T-helper 2 cell (primary cell): ENCODE measurements around the gene ELFN2.

Experiments used
- DNase-seq, 5 experiments: peaks; one replicate each; pipeline versions ENCODE4 v3.0.0 to v3.0.0-alpha.2; 2012 to 2022

ELFN2 gene

GRCh38 chr22:37381489-37381888 lies 45.8 kb downstream of the ELFN2 start:
- no peak for DNase-seq

GRCh38 chr22:37379722-37380121 lies 47.6 kb downstream of the ELFN2 start:
- no peak for DNase-seq

DNA sequence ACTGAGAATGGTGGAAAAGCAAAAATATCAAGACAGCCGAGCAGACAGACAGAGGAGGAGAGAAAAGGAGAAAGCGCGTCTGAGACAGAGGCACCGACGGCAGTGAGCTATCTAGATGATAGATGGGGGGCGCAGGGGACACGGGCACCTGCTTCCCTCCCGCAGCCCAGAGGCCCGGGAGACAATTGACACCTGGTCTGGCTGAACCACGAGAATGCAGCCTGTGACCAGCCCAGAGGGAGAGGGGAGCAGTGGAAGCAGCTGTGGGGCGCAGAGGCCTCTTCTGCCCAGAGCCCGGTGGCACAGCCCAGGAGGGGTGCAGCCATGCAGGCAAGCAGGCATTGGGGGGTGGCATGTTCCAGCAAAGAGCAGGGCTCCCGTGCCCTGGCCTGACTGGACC lies 48.2 kb downstream of the ELFN2 start:
- DNase-seq: no peak

DNA sequence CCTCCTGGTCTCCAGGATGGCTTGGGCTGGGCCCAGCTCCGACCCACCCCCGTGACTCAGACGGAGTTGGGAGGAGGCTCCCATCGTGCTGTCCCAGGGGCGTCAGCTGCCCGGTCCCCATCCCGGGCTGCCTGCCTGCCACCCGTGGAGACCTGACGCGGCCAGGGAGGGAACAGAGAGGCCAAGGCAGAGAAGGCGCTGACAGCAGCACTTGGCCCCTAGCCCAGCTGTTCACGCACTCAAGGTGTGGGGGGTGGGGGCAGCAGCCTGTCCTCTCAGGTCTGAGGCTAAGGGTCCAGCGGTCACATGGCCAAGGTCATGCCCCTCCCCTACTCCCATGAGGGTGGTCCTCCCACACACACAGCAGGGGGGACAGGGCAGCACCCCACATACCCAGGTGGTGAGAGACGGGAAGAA lies 48.6 kb downstream of the ELFN2 start:
- DNase-seq: no peak

DNA sequence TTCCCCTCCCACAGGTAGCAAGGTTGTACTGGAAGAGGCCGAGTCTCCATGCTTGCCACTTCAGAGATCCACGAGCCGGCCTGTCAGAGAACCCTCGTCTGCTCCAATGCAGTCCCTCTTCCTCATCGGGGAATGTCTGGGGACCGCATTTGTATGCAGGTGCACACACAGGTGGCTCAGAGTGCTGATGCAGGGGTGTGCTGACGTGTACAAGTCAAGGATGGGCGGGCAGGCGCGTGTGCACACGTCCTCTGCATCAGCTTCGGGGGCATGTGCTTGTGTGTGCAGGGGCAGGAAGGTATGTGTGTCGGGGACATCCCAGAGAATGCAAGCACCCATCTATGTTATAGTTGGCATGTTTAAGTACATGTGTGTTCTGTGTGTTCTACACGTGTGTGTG lies 49.4 kb downstream of the ELFN2 start:
- DNase-seq: no peak

DNA sequence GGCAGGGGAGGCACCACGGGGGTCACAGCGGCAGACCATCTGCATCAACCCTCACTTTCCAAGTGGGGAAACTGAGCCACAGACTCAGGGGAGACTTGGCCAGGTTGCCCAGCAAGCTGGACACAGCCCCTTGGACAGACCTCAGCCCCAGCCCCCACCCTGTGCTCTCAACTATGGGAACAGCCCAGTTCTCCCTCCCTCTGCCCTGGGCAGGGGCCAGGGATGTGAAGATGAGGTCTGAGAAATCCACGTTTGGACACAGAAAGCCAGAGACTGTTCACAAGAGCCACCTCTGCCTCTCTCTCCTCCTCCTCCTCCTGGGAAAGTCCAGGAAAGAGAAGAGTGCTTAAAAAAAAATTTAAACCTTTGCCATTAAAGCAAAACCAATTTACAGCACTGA lies 50.1 kb downstream of the ELFN2 start:
- no peak for DNase-seq

- no peak for DNase-seq
Measured at GRCh38 chr22:37376643-37377042, 50.6 kb downstream of the ELFN2 start.

DNA sequence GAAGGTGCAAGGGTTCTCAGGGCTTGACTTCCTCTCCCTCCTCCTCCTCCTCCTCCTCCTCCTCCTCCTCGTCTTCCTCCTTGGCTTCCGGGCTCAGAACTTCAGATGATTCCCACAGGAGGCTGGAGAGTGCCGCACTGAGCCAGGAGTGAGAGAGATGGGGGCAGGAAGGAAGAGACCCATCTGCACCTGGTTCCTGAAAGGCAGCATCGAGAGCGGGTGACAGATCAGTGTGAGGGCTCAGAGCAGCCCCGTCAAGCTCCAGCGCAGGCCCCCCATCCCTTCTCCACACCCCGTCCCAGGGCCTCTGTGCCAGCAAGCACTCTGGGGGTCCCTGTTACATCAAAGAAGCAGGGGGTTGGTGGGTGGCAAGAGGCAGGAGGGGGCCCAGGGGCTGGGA lies 51.5 kb downstream of the ELFN2 start:
- no peak for DNase-seq

GRCh38 chr22:37374571-37374970 lies 52.7 kb downstream of the ELFN2 start:
- no peak for DNase-seq

- DNase-seq: no peak
Measured at GRCh38 chr22:37373451-37373850, 53.8 kb downstream of the ELFN2 start.

DNA sequence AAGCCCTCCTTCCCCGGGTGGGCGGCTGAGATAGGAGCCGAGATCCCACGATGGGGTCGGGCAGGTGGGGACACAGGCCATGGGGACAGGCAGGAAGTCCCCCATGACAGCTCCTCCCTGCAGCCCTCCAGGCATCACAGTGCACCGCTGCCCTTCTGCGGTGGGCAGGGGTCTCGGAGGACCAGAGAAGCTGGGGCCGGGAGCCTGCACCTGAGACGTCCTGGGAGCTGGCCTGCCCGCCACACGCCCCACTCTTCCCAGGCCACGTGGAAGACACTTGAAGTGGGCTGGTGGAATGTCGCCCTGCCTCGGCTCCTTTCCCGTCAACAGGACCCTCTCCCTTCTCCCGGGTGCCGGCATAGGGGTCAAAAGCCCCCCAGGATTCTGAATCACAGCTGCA lies 55.4 kb downstream of the ELFN2 start:
- no peak for DNase-seq

DNA sequence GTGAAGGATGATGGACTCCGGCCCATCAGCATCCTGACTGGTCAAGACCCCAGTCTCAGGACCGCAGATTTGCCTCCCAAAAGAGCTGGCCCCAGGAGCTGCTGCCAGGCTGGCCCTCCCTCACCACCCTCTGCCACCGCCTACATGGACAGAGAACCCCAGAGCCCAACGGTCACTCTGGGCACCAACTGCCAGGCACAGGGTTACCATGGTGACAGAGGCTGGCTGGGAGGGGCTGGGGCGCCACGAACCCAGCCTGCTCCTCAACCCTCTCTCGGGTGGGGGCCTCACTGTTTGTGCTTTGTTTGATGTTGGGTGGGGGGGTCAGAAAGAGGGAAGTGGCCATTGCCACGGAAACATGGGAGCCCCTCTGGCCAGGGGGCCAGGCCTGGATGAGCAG lies 55.8 kb downstream of the ELFN2 start:
- no peak for DNase-seq

DNA sequence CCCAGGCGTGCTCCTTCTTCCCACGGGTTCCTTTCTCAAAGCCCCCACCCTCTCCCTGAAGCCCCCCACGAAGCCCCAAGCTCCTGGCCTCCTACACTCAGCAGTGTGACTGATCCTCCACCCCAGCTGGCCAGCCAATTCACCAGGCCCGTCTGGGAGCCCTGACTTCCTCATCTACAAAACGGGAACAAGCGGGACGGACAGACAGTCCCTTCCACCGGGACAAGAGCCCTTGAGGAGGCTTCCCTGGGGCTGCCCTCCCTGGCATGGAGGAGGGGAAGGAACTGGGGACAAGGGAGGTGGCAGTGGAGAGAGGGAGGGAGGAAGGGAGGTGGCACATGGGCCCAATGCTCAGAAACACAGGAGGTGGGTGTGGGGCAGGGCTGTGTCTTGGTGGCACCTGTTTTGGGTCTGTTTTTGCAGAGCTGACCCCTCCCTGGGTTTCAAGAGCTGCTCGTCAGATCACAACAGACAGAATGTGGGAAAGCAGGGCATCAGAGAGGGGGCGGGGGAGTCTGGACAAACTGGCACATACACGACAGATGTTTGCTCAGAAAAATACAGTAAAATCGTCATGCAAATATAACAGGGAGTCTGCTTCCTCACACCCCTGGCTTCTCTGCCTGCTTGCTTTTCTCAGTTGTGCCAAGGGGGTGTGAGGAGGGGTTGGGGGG lies 56.8 kb downstream of the ELFN2 start:
- DNase-seq: no peak

DNA sequence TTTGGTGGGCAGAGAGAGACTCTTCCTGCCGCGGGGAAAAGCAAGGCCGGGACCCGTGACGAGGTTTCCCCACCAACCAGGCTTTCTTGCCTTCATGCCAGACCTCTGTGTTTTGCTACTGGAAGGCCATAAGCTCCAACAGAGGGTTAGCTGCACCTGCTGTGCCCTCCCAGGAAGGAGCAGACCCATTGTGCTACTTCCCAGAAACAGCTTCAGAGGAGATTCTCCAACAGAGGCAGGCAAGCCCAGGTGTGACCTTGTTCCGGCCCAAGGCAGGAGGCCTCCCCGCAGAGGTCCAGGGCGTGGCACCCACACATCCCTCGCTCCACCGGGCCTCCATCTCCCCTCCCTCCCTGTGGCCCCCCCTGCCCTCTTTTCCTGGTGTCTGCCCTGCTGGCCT lies 57.8 kb downstream of the ELFN2 start:
- DNase-seq: no peak

DNA sequence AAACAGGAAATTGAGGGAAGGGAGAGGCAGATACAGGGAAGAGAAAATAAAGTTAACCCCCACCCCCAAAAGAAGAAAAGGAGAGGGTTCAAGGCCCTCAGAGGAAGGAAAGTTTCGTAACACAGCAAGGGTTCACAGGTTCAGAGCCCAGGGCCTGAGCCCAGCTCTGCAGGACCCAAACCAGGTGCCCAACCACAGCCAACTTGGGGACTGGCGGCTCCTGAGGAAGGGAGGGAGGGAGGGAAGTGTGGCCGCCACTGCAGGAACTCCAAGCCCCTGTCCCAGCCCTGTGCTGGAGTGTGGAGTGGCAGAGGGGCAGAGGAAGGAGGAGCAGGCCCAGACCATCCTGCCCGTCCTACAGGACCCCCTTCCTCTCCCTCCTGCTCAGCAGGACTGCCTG lies 59.2 kb downstream of the ELFN2 start:
- DNase-seq: no peak

DNA sequence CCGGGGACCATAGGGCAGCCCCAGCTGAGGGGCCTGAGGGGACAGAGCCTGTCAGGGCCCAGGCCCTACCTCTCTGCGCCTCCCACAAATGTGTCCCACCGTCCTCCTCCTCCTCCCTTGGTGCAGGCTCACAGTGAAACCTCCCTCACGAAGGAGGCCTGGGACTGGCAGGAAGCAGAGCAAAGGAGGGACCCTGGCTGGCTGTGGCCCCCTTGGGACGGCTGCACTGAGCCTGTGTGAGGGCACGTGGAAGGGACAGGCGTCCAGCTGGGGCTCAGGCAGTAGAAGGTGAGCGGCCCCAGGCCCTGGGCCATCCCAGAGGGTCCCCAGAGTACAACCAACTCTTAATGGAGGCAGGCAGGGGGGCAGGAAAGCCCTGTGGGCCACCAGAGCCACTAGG lies 60.7 kb downstream of the ELFN2 start:
- DNase-seq: no peak

GRCh38 chr22:37365950-37366349 lies 61.3 kb downstream of the ELFN2 start:
- no peak for DNase-seq

- no peak for DNase-seq
Measured at GRCh38 chr22:37363261-37363992, 63.9 kb downstream of the ELFN2 start.

DNA sequence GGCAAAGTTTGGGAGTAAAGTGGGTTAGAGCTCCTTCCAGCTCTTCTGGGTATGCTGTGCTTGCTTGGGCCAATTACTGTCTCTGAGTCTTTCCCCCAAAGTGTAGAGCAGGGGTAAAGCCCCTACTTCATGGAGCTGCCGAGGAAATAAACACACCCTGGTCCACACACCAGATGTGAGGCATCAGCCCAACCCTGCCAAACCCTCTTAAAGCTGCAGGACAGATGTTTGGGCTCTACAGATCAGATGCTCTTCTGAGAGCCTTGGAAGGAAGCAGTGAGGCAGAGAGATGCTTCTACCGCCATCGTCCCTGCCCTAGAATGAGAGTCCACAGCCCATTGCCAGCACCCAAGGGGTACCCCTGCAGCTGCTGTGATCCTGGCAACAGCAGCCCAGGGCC lies 64.7 kb downstream of the ELFN2 start:
- no peak for DNase-seq

- DNase-seq: no peak
Measured at GRCh38 chr22:37358917-37359316, 68.4 kb downstream of the ELFN2 start.

GRCh38 chr22:37358386-37358785 lies 68.9 kb downstream of the ELFN2 start:
- DNase-seq: no peak

DNA sequence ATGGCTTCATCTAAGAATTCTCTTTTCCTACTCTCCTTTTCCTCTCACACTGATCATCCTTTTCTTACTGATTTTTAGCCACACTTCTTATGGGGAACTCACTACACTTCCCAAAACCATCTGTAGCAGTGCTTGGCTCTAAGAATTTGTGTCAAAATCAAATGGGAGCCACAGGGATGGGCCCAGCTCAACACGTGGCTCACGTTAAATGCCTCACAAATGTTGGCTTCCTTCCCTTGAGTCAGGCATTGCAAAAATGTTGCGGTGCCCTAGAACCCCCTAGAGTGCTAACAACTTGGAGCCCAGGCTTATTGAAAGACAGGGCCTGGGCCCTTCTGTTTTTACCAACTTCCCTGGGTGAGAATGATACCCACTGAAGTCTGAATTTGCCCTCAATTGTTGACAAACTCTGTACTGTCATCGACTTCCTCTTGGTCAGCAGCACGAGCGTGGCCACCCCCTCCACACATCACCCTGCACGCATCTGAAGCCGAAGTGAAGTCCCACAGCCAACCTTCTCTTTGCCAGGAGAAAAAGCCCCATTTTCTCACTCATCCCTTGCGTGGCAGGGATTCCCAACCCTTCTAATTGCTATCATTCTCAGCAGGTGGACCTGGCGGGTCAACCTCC lies 69.7 kb downstream of the ELFN2 start:
- DNase-seq: no peak

DNA sequence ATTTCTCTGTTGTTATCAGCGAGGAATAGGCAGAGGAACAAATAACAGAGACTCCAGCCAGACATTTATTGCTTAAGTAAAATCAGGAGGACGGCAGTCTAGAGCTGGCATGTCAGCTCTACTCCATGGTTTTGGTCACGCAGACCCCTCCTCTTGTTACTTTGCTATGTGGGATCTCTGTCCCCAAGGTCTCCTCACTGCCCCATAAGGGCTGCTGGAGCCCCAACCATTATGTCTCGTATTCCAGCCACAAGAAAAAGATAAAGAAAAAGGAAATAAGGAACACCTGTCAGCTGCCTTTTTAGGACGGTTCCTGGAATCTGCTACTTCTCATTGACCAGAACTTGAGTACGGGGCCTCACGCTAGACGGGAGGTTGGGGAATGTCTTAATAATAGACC lies 70.4 kb downstream of the ELFN2 start:
- DNase-seq: no peak

GRCh38 chr22:37355174-37355573 lies 72.1 kb downstream of the ELFN2 start:
- DNase-seq: no peak
